ENCODE results near the gene CXCL1.

CXCL1 gene

DNA sequence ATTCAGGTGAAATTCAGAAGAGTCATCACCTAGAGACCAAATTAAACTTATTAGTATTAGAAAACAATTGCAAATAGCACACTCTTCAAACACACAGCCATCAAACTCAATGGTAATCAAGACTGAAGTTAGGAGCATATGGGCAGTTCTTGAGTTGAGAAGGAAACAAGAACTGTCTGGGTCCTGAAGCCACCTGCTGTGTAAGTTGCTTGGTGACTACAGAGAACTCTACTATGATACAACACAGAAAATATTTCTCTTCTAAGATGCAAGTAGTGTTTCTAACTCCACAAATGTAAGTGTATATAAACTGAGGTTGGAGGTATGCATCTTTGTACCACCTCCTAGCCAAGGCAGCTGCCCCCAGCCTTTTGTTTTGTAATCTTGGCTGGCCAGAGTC lies 16.4 kb upstream of the CXCL1 start:
- no peak overlapping the region for H3K27ac ChIP-seq
- TF ChIP-seq, protein P1, sequence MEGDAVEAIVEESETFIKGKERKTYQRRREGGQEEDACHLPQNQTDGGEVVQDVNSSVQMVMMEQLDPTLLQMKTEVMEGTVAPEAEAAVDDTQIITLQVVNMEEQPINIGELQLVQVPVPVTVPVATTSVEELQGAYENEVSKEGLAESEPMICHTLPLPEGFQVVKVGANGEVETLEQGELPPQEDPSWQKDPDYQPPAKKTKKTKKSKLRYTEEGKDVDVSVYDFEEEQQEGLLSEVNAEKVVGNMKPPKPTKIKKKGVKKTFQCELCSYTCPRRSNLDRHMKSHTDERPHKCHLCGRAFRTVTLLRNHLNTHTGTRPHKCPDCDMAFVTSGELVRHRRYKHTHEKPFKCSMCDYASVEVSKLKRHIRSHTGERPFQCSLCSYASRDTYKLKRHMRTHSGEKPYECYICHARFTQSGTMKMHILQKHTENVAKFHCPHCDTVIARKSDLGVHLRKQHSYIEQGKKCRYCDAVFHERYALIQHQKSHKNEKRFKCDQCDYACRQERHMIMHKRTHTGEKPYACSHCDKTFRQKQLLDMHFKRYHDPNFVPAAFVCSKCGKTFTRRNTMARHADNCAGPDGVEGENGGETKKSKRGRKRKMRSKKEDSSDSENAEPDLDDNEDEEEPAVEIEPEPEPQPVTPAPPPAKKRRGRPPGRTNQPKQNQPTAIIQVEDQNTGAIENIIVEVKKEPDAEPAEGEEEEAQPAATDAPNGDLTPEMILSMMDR (conservative IDR thresholded peaks at IDR 0.05) = no peak
- no peak for TF ChIP-seq ZFX (IDR thresholded peaks at IDR 0.05)

DNA sequence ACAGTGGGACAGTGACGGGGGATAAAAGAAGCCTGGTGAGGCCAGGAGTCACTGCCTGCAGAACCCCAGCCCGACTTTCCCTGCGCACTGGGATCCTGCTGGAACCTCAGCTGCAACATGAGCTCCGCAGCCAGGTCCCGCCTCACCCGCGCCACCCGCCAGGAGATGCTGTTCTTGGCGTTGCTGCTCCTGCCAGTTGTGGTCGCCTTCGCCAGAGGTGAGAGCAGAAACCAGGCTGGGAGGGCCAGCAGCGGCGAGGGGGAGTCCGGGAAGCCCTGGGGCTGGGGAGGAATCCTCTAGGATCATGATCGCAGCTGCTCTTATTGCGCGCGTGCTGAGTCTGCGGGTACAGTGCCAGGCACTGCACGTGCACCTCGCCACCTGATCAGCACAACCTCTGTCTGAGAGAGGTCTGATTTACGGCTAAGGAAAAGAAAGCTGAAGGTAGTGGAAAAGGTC lies 15.9 kb upstream of the CXCL1 start, which contains the start of gene PF4V1:
TSS of gene PF4V1 (plus strand) at position 51 of the 459 bp plus-strand sequence. CDS start at position 118, 67 bp downstream.
- TF ChIP-seq, protein P1 (conservative IDR thresholded peaks at IDR 0.05) = no peak
- TF ChIP-seq ZFX (IDR thresholded peaks at IDR 0.05) = no peak
- no peak within 1 kb of the TSS for H3K27ac ChIP-seq

DNA sequence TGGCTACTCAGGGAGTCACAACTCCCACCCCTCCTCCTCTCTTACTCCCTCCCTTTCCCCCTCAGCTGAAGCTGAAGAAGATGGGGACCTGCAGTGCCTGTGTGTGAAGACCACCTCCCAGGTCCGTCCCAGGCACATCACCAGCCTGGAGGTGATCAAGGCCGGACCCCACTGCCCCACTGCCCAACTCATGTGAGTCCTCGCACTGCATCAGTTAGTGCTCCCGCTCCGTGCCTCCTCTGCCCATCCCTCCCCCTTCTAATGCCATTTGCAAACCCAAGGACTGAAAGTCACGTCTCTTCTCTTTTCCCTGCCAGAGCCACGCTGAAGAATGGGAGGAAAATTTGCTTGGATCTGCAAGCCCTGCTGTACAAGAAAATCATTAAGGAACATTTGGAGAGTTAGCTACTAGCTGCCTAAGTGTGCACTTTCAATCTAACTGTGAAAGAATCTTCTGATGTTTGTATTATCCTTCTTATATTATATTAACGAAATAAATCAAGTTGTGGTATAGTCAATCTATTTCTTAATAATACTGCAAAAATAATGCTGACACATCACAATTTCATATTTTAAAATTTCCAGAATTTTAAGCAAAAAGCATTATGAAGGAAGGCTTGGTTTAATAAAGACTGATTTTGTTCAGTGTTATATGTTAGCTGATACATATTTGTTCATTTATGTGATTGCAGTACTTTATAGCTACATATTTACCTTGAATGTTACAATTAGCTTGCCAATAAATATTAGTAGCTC lies 15.3 kb upstream of the CXCL1 start:
- no peak for TF ChIP-seq ZFX (IDR thresholded peaks at IDR 0.05)
- TF ChIP-seq, protein P1 (conservative IDR thresholded peaks at IDR 0.05) = no peak
- H3K27ac ChIP-seq = no peak overlapping the region

DNA sequence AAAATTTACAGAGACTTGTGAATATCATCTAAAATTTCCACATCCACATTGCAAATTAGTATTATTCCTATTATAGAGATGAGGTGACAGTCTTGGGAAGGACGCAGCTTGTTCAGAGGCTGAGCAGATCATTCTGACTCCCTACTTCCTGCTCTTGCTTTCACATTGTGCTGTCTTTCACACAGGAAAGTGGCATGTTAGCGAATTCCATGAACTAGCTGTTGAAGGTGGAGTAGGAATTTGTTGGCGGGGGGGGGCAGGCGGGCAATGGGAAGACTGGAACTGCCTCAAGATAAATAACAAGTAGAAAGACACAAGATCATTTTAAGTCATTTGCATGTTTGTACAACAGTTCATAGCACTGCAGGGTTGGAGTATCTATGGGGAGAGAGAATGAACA lies 13.8 kb upstream of the CXCL1 start:
- H3K27ac ChIP-seq = no peak overlapping the region
- TF ChIP-seq, protein P1 (conservative IDR thresholded peaks at IDR 0.05) = no peak
- no peak for TF ChIP-seq ZFX (IDR thresholded peaks at IDR 0.05)

DNA sequence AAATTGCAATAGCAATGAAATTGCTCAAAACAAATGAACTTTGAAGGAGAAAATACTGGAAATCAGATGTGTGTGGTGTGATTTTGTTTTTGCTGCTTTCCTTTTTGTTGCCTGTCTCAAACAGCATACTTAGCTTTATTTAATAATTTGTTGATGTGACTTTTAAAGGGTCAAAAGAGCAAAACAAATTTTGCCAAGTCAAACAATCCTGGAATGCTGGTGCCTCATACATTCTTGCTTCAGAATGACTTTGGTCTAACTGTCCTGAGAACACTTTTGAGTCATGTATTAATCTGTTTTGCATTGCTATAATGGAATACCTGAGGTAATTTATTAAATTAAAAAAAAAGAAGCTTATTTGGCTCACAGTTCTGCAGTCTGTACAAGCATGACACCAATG lies 12.7 kb upstream of the CXCL1 start:
- no peak overlapping the region for H3K27ac ChIP-seq
- TF ChIP-seq, protein P1 (conservative IDR thresholded peaks at IDR 0.05) = no peak
- TF ChIP-seq ZFX (IDR thresholded peaks at IDR 0.05) = no peak

DNA sequence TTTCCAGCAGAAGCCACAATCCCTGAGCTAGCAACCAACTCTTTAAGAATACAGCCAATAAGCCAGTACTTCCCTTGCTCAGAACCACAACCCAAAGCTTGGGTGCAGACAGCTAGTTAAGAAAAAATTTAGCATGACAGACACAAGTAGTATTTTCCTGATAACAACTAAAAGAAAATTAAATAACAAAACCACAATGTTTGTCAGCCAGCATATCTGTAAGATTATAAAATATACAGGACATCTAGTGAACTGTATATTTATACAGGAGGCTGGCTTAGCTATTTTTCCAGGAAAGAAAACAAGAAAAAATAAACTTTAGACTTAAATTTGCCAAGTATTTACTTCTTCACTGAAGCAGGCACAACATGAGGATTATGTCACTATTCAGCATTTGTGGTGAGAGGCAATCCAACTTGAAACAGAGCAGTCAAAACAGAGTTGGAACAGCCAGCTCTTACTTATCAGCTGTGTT lies 9.5 kb upstream of the CXCL1 start:
- TF ChIP-seq, protein P1 (conservative IDR thresholded peaks at IDR 0.05) = no peak
- TF ChIP-seq ZFX (IDR thresholded peaks at IDR 0.05) = no peak
- H3K27ac ChIP-seq = no peak overlapping the region

DNA sequence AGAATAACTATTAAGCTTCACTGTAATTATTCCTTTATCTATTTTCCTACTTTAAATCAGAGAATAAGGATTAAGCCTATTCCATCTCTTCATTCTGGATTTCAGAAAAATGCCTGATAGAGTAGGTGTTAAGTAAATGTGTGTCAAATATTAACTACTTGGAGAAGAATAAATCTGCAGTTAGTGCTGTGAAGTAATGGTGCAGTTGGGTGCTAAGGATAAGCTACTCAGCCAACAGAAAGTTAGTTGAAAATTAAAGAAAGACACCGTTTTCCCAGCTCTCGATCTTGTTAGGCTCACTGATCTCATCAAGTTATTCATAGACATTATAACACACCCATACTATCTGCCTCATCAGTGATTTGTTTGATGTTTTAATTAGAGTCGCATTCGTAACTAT lies 9.0 kb upstream of the CXCL1 start:
- no peak for TF ChIP-seq ZFX (IDR thresholded peaks at IDR 0.05)
- H3K27ac ChIP-seq = no peak overlapping the region

DNA sequence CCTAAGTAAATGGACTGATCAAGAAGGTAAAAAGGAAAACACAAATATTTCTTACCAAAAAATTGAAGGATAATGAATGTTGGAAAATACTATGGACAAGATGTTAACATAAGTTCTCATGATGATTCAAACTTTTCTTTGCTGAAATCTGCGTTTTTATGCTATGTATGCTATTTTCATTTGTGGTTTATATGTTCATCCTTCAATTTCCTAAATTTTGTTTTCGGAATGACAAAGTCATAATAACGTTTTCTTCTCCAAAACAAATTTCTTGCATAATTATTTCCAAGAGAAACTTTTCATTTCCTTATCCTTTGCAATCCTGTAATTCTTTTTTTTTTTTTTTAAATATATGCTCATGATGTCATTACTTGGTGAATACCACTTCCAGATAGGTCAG lies 8.3 kb upstream of the CXCL1 start:
- no peak overlapping the region for H3K27ac ChIP-seq
- TF ChIP-seq ZFX (IDR thresholded peaks at IDR 0.05) = no peak
- TF ChIP-seq, protein P1 (conservative IDR thresholded peaks at IDR 0.05) = no peak

Measured in C4-2B (cell line).